Activated CD4-positive, CD25-positive, alpha-beta regulatory T cell (primary cell): ENCODE data around the gene ITPR2.
"Not testable (repeated sequence)": the region's sequence is repeated elsewhere in the genome, so short reads cannot be mapped to it uniquely, and the experiment has no call there.

ENCODE experiments used
- DNase-seq, 4 experiments: peaks; one replicate each; lab custom pipeline; 2025; lab: John Stamatoyannopoulos, UW

ITPR2 gene

DNA sequence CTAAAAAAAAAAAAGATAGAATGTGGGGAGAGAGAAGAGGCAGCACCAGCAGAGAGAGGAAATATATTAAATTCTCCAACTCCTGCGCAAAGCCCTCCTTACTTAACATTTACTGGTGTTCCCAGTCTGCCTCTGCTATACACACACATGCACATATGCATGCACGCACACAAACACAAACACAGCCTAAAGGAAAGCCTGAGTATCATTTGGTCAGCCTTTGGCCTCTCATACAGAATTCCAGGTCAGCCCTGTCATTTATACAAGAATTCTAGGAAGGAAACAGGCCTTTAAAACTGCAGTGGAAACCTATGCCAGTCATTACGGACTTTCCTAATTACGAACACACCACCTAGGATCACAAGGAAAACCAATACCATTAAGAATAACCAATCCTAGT, 269.4 kb downstream of the ITPR2 start:
- no peak for DNase-seq

DNA sequence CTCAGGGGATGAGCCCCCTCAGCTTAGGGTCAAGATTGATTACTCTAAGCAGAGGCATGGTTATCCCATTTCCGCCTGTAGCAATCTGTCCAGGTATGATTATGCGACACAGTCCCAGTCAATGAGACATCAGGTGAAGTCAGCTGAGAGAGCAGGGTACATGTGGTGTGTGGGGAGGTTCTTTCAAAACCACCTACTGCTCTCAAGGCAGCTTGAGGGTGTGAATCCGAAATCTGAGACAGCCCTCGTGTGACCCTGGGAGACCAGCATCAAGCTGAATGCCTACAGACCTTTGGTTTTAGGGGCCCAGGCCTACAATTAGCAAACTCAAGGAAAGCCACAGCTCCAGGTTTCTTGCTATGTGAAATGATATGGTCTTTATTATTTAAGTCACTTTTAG, 275.7 kb downstream of the ITPR2 start:
- DNase-seq, result no peak

DNA sequence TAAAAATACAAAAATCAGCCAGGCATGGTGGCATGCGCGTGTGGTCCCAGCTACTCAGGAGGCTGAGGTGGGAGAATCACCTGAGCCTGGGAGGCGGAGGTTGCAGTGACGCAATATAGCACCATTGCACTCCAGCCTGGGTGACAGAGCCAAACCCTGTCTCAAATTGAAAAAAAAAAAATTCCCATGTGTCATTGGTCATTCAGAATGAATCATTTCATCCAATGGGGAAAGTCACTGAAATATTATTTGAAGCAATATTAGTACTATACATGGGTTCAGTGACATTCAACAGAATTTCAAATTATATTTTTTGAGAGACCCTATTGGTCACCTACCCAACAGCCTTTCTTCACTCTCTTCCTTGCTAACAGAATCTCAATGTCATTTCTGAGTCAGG, 276.1 kb downstream of the ITPR2 start:
- no peak for DNase-seq

DNA sequence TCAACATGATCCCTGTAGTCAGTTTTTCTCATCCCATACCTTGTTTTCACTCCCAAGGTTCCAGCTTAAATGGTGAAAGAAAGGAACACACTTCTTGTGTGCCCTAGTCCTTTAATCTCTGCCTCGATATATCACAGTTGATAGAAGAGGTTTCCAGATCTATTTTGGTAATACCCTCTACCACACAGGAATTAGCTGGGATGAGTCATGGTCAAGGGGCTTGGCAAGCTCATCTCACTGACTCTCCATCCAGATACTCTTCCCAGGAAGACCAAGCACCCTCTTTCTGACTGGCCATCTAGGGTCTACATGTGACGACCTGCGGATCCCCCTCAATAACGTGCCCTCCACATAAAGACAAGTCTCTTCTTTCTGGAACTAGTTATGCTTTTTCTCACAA, 277.9 kb downstream of the ITPR2 start:
- no peak for DNase-seq

DNA sequence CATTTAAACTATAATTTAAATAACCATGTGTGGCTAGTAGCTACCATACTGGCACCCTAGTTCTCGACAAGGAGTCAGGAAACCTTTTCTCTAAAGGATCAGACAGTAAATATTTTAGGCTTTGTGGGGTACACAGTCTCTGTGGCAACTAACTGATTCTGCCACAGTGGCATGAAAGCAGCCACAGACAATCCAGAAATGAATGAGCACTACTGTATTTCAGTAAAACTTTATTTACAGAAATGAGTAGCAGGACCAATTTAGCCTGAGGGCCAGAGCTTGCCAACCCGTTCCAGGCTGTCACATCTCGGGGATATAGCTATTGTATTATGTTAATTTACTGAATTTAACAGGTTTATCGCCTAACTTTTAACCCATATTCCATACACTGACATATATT, 278.7 kb downstream of the ITPR2 start:
- no peak for DNase-seq

GRCh38 chr12:26551385-26551784, 281.6 kb downstream of the ITPR2 start:
- no peak for DNase-seq

DNA sequence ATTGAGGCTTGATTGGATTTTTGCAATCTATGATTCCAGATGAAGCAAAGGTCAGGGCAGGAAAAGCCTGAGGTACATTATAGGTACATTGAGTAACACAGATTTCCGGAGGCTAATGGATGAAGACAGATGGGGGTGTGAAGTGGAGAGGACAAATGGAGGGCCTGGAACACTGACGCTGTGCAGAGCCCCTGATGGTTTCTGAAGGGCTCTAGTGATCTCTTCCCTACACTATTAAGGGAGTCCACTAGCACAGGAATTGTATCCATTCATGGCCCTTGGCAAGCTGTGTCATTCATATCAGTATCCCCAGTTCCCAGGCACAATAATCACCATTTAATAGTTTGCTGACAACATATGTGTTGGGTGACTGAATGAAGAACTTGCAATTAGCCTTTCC, 284.8 kb downstream of the ITPR2 start:
- DNase-seq, result no peak

DNA sequence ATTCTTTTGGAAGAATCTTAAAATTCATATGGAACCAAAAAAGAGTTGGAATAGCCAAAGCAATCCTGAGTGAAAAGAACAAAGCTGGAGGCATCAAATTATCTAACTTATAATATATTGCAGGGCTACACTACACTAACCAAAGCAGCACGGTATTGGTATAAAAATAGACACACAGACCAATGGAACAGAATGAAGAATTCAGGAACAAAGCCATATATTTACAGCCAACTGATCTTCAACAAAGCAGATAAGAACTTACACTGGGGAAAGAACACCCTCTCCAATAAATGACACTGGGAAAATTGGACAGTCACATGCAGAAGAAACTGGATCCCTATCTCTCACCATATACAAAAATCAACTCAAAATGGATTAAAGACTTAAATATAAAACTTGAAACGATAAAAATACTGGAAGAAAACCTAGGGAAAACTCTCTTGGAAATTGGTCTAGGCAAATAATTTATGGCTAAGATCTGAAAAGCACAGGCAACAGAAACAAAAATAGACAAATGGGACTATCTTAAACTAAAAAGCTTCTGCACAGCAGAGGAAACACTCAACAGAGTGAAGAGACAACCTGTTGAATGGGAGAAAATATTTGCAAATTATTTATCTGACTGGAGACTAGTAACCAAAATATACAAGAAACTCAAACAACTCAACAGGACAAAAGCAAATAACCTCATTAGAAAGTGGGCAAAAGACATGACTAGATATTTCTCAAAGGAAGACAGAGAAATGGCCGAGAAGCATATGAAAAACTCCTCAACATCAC, 286.3 kb downstream of the ITPR2 start:
- DNase-seq, result no peak

- DNase-seq, result no peak
These were observed 293.9 kb downstream of the ITPR2 start for GRCh38 chr12:26539131-26539530.

DNA sequence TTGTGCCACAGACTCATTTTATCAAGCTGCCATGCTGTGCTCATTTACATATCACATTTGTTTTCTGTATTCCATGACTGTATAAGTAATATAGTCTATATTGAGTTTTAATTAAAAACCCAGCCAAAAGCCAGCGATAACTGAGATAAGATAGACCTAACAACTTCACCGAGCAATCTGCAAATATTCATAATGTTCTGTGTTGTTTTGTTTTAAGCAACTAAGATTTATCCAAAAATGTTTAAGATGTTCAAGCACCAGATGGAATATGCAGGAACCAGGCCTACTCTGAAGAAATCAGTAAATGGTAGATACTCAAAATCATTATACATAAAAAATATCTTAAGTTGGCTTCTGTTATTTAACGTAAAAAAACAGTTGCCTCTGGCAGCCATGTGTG, 295.3 kb downstream of the ITPR2 start:
- DNase-seq, result no peak

DNA sequence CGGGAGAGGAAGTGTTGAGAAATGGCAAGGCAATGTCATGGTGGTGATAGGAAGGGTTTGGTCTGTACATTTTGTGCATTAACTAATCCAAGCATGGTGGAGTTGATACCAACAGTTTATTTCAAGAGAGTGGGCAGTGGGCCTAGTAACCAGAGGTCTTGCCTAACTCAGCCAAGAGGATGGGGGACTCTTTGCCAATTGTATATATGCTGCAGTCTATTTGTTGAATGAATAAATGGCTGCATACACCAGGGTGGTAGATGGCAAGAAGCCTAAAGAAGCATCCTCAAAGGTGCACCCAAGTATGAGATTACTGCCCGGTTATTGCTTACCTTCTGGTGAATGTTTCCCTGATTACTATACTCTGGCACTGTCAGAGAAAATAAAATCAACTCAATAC, 295.9 kb downstream of the ITPR2 start:
- no peak for DNase-seq

DNA sequence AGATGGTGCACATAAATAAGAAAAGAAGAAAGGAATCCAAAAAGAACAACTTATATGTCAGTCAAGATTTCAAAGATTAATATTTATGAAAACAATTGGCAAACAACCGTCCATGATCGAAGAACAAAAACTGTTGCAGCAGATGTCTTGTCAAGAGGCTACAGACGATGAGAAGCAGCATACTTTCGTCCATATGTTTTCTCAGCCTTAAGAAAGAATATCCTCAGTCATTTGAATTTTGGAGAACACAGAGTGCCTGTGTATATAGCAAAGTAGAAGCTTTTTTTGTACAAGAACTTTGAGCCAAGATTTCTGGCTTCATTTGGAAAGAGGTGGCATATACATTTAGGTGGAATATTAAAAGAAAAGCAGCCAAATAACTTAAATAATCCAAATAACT, 297.2 kb downstream of the ITPR2 start:
- no peak for DNase-seq

DNA sequence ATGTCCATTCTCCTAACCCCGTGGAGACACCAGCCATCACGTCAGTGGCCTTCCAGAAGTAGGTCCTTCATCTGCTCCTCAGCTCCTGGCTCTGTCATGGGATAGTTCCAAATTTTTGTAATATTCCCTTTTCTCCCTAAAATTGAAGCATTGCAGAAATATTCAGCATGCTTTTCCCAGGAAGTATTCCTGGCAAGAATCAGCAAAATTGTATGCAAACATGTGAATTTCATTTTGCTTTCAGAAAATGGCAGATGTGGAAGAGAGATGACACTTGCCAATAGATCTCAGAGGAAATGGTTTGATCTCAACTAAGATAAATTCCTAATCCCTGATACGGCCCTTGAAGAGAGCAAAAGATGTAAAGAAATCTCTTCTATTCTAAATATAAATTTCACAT, 298.9 kb downstream of the ITPR2 start:
- no peak for DNase-seq

DNA sequence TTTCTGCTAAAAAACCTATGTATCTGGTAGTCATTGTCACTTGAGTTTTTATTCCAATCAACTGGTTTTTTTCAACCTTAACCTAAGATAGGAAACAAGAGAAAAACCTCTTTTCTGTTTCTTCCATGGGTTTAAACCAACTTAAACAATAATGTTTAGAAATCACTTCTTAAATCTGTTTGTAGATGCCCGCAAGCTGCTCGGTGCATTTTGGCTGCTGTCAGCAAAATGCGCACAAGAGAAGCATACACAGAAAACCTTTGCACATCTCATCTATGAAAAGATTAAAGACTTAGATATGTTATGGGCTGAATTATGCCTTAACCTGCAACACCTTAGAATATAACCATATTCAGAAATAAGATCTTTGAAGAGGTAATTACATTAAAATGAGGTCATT, 299.8 kb downstream of the ITPR2 start:
- no peak for DNase-seq

DNA sequence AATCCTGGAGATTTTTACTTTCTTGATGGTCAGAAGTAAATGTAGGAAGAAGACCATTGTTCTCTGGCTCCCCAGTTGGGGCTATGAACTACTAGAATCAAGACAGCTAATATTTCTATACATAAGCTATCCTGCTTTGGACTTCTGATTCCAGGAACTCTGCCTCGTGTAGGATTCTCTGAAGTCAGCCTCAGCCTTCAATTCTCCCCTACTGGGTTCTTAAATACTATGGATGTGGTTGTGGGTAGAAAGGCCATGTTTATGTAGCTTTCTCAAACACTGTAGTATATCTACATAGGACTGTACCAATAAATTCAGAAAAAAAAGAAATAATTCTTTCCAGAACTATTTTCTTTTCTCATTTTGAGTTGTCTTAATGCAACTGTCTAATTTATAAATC, 302.5 kb downstream of the ITPR2 start:
- DNase-seq, result no peak

- DNase-seq, result no peak
These were observed 304.1 kb downstream of the ITPR2 start for GRCh38 chr12:26528943-26529342.

DNA sequence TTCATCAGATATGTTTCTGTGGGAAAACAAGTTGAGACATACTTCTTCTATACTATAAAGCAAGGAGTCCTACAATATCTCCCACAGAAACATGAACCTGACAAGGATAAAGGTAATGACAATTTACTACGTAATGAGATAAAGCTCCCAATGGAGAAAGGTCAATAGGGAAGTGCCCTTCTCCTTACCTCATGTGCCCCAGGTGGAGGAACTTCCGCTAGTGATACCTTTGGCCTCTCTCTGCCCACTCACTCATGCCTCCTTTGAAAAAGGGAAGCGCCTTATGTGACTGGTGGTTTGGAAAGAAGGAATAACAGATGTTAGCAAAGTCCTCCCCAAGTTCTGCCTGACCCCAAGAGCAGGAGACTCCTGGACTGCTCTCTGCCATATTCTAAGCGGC, 305.3 kb downstream of the ITPR2 start:
- no peak for DNase-seq

DNA sequence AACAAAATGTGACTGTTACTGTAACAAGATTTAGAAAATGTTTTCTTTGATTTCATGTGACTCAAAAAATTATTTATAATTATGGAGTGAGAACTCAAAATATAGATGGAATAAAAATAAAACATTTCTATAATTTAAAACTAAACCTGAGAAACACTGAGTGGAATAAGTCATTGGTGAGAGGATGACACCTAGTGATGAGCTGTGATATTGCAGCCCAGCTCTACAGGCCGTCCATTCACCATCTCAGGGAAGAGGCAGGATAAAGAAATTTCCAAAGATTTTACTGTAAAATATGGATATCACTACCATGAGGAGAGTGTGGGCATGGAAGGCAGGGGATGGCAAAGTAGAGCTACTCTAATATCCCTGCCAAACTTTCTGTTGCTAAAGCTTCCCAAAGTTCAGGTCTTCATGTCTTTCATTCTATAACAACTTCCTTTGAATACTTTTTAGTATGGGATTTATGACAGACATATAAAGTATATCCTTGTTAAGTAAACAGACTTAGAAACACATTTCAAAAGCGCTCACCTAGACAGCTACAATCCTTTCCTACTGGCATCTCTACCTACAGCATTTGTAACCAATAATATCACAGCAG, 308.0 kb downstream of the ITPR2 start:
- no peak for DNase-seq

- no peak for DNase-seq
These were observed 309.3 kb downstream of the ITPR2 start for GRCh38 chr12:26523708-26524150.

GRCh38 chr12:26520869-26521268, 312.1 kb downstream of the ITPR2 start:
- DNase-seq, result no peak

DNA sequence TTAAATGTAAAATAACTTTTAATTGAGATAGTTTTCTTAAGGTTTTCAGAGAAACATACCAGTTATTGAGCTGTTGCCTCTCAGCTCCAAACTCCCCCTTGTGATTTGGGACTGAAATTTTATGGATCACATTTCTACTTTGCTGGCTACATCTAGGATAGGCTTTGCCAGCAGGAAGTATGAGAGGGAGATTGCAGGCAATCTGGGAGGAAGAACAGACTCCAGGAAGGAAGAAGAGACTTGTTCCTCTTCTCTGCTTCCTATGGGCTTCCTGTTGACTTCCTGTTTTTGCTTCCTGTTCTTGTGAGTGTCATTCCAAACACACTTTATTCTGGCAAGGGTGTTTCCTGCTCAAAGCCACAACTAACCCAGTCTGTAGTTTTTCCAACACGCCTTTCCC, 312.9 kb downstream of the ITPR2 start:
- DNase-seq, result no peak

DNA sequence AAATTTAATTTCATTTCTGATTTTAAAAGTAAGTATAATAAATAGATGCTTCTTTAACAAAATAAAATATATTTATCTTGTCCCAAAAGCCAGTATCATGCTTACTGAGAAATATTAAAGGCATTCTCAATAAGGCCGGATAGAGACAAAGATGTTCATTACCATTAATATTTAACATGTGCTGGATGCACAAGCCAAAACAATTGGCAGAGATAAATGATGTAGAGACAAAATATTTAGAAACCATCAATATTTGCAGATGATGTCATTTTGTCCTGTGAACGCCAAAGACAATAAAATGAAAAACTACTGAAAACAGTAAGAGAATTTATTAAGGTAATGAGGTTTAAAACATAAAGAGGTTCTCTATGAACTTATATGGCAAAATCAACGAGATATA, 313.5 kb downstream of the ITPR2 start:
- DNase-seq, result no peak

GRCh38 chr12:26517320-26517719, 315.7 kb downstream of the ITPR2 start:
- not testable (repeated sequence) for DNase-seq

DNA sequence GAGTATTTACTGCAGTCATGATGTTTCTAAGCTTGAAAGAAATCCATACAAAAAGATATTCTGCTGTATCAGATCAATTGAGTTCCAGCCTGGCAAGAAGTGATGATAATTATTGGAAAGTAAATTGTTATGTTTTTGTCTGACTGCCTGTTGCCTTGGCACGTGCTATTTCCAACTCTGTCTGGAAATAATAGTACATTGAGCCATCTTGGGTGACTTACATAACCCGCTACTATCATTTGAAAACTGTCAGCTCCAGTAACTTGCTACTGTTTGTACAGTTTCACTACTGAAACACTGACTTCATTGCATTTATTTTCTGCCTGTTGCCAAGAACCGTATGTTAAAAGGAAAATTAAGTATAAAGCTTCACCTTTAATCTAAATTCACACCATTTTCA, 318.6 kb downstream of the ITPR2 start:
- no peak for DNase-seq
